ENCODE data around the gene RASSF7. TPM values are rescaled to one million over a fixed set of nuclear protein-coding genes. Genes with fewer than 3 reads are reported as not detected.

RASSF7 gene
- polyA plus RNA-seq, 4 donors: 49.1 to 174 (median 120) TPM

DNA sequence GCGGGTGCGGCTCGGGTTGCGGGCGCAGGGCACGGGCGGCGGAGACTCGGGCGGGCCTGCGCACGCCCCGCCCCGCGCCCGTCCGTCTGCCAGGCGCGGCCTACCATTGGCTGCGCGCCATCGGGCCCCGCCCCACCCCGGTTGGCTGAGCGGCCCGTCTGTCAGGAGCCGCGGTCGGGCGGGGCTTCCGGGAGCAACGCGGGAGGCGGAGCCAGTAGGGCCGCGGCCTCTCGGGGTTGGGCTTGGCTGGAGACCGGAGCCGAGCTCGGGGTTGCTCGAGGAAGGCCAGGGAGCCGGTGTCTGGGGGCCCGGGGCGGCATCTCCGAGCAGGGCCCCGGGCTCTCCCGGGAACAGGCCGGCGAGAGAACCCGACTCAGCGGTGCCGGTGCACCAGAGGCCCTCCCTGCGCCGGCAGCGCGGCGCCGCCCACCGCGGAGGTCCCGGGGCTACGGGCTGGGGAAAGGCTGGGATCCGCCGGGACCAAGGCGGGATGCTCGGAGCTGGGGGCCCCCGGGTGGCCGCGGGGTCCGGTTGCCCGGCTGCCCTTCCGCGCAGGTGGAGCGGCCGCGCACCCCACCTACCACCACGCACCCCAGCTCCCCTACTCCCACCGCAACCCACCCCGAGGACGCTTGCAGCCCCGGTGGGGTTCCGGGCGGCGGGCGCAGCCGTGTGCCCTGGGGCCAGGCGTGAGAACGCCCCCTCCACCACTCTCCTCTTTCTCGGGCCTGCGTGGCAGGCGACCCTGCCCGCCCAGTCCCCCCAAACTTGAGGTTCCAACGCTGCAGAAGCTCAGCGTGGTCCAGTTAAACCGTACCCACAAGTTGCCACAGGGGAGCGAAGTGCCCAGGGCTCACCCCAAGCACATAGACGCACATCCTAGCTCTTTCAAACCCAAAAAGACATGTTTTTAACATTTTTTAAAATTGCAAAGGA is 25.0 kb upstream of the RASSF7 start, which contains the start of gene HRAS:
HRAS (minus strand) TSS at position 58 of the 936 bp plus-strand sequence.
- WGBS, 3 donors: 1 to 2% (median 1%) methylated on average over 57 to 97 of the region's 97 CpGs
- FAIRE-seq (no peak), DNase-seq (peak; percentile 95 to 98)
- H3K27me3 ChIP-seq (ENCODE audit: control insufficient read depth in 3 of 3, insufficient read depth in 3 of 3, low read length in 3 of 3): peaks cover 0 to 18% (median 0%) of the 10 kb centered on the region in 3 donors
- H3K36me3 ChIP-seq (ENCODE audit: control insufficient read depth in 3 of 3, insufficient read depth in 2 of 3, low read depth in 1 of 3, low read length in 3 of 3): peaks cover 3 to 42% (median 10%) of the 10 kb centered on the region in 3 donors
- H3K4me3 ChIP-seq (ENCODE audit: low read depth in 1 of 3, low read length in 3 of 3): peak within 1 kb of the TSS; percentile 73 to 88 (median 80)
- H3K4me1 ChIP-seq (ENCODE audit: control insufficient read depth in 3 of 3, insufficient read depth in 2 of 3, low read depth in 1 of 3, low read length in 2 of 3): peaks cover 0 to 26% (median 4%) of the 10 kb centered on the region in 3 donors
- no peaks in the 10 kb centered on the region for H3K9me3 ChIP-seq (ENCODE audit: control insufficient read depth in 2 of 2, insufficient read depth in 1 of 2, low read depth in 1 of 2, low read length in 1 of 2)
- peak within 1 kb of the TSS; percentile 58 to 84 (median 63) for H3K27ac ChIP-seq (ENCODE audit: low read depth in 1 of 3, low read length in 2 of 3)

DNA sequence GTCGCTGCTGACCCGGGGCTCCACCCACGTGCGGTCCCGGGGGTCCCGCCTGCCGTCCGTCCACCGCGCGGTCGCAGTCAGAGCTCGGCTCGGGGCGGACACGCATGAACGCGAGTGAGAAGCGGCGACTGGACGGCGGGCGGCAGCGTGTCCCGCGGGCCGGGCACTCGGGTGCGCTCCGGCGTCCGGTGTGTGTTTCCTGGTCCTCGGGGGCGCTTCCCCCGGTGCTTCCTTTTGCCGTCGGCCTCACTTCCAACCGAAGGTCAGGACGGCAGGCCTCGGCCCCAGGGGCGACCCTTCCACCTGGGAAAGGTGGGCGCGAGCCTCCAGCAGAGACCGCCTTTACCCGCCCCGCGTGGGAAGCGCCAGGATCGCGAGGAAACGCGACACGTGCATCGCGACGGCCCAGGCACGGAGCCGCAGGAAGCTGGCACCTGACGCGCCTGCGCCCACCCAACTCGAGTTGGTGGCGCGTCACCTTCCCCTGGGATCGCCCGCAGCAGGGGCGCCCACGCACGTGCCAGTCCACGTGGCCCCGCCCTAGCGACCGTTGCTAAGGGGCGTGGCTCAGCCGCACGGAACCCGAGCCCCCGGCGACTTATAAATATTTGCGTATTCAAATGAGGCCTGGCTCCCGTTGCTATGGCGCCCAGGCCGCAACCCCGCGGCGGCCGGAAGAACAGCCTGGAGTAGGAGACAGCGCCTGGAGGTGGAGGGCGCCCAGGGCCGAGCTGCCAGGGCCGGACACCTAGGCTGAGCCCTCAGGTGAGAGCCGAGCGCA is 23.7 kb upstream of the RASSF7 start, which contains the start of gene LRRC56:
LRRC56 (plus strand) TSS at position 687 of the 781 bp plus-strand sequence. CDS start 3,158 bp downstream, outside the sequence.
- peak within 1 kb of the TSS; percentile 19 to 45 (median 37) for H3K4me3 ChIP-seq (ENCODE audit: low read depth in 1 of 3, low read length in 3 of 3)
- no peaks in the 10 kb centered on the region for H3K9me3 ChIP-seq (ENCODE audit: control insufficient read depth in 2 of 2, insufficient read depth in 1 of 2, low read depth in 1 of 2, low read length in 1 of 2)
- DNase-seq (peak; percentile 84 to 92), FAIRE-seq (no peak)
- H3K27me3 ChIP-seq (ENCODE audit: control insufficient read depth in 3 of 3, insufficient read depth in 3 of 3, low read length in 3 of 3): peaks cover 0 to 18% (median 0%) of the 10 kb centered on the region in 3 donors
- 2 to 3% (median 2%) methylated on average over 75 to 93 of the region's 93 CpGs for WGBS, 3 donors
- peaks cover 0 to 26% (median 4%) of the 10 kb centered on the region in 3 donors for H3K4me1 ChIP-seq (ENCODE audit: control insufficient read depth in 3 of 3, insufficient read depth in 2 of 3, low read depth in 1 of 3, low read length in 2 of 3)
- peaks cover 3 to 30% (median 7%) of the 10 kb centered on the region in 3 donors for H3K36me3 ChIP-seq (ENCODE audit: control insufficient read depth in 3 of 3, insufficient read depth in 2 of 3, low read depth in 1 of 3, low read length in 3 of 3)
- peak within 1 kb of the TSS in 2 of 3 donors; percentile 9 to 84 for H3K27ac ChIP-seq (ENCODE audit: low read depth in 1 of 3, low read length in 2 of 3)

DNA sequence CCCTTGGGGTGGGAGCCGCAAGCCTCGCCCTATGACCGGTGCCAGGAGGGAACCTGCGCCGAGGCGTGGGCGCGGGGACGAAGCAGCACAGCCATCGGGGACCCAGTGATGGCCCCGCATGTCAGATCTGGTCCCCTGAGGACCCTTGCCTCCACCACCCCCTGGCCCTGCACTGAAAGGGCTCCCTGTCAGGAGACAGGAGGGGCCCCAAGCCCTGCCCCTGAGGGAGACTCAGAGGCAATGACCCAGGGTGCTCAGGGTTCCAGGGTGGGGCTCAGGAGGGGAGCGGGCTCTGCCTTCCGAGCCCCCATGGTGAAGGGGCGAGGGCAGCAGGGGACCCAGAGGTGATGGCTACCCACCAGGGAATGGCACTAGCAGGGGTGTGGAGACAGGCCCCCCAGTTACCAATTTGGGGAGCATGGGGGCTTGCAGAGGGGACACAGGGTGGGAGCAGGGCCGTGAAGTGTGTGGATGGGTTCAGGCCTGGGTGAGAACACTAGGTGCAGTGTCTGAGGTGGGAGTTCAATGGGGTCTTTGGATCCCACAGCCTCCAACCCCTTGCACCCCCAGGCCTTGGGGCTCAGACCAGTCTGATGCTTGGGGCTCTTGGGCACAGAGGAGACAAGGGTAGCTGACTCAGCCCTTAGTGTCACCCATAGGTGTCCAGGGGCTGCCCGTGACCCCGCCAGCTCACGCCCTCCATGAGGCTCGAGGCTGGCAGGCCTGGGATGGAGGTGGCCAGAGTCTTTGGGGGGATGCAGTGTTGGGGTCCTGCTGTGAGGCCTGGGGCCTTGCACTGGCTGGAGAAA is 22.9 kb upstream of the RASSF7 start:
- 37 to 41% (median 39%) methylated on average over 14 to 19 of the region's 19 CpGs for WGBS, 3 donors
- peaks cover 0 to 22% (median 3%) of the 10 kb centered on the region in 3 donors for H3K36me3 ChIP-seq (ENCODE audit: control insufficient read depth in 3 of 3, insufficient read depth in 2 of 3, low read depth in 1 of 3, low read length in 3 of 3)
- peaks cover 0 to 18% (median 0%) of the 10 kb centered on the region in 3 donors for H3K27me3 ChIP-seq (ENCODE audit: control insufficient read depth in 3 of 3, insufficient read depth in 3 of 3, low read length in 3 of 3)
- peak overlapping the region; percentile 19 to 45 (median 37) for H3K4me3 ChIP-seq (ENCODE audit: low read depth in 1 of 3, low read length in 3 of 3)
- H3K4me1 ChIP-seq (ENCODE audit: control insufficient read depth in 3 of 3, insufficient read depth in 2 of 3, low read depth in 1 of 3, low read length in 2 of 3): peaks cover 0 to 26% (median 4%) of the 10 kb centered on the region in 3 donors
- no peaks in the 10 kb centered on the region for H3K9me3 ChIP-seq (ENCODE audit: control insufficient read depth in 2 of 2, insufficient read depth in 1 of 2, low read depth in 1 of 2, low read length in 1 of 2)
- DNase-seq: no peak
- no peak overlapping the region for H3K27ac ChIP-seq (ENCODE audit: low read depth in 1 of 3, low read length in 2 of 3)
- no peak for FAIRE-seq

DNA sequence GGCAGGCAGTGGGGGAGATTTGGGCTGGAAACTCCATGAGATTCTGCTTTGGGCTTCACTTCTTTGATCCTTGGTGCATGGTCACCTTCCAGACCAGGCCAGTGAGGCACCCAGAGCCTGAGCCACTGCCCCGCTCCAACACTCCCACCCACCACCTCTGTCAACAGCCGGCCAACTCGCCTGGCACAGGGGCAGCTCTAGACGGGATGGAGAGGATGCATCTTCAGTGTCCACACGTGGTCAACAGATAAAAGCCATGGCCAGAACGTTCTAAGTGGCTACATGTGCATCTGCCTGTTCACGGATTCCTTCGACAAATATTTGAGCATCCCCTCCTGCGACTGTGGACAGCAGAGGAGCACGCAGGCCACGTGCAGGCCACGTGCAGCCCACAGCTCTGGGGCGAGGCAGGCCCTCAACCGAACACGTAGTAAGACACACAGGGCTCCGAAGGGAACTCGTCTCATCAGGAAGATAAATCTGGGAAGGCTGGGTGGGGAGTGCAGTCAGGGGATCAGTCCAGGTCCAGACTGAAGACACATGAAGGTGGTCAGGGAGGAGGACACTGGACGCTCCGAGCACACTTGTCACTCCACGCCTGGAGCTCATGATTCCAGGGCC is 22.2 kb upstream of the RASSF7 start:
- DNase-seq (no peak), FAIRE-seq (no peak)
- Histone ChIP-seq H3K4me3 (ENCODE audit: low read depth in 1 of 3, low read length in 3 of 3) (no peak overlapping the region), H3K9me3 (ENCODE audit: control insufficient read depth in 2 of 2, insufficient read depth in 1 of 2, low read depth in 1 of 2, low read length in 1 of 2) (no peaks in the 10 kb centered on the region), H3K36me3 (ENCODE audit: control insufficient read depth in 3 of 3, insufficient read depth in 2 of 3, low read depth in 1 of 3, low read length in 3 of 3) (peaks cover 0 to 14% (median under 1%) of the 10 kb centered on the region in 3 donors), H3K4me1 (ENCODE audit: control insufficient read depth in 3 of 3, insufficient read depth in 2 of 3, low read depth in 1 of 3, low read length in 2 of 3) (peaks cover 0 to 26% (median 4%) of the 10 kb centered on the region in 3 donors), H3K27me3 (ENCODE audit: control insufficient read depth in 3 of 3, insufficient read depth in 3 of 3, low read length in 3 of 3) (peaks cover 0 to 18% (median 0%) of the 10 kb centered on the region in 3 donors), H3K27ac (ENCODE audit: low read depth in 1 of 3, low read length in 2 of 3) (no peak overlapping the region)
- WGBS, 3 donors: 90 to 93% (median 92%) methylated on average over 20 of the region's 20 CpGs

DNA sequence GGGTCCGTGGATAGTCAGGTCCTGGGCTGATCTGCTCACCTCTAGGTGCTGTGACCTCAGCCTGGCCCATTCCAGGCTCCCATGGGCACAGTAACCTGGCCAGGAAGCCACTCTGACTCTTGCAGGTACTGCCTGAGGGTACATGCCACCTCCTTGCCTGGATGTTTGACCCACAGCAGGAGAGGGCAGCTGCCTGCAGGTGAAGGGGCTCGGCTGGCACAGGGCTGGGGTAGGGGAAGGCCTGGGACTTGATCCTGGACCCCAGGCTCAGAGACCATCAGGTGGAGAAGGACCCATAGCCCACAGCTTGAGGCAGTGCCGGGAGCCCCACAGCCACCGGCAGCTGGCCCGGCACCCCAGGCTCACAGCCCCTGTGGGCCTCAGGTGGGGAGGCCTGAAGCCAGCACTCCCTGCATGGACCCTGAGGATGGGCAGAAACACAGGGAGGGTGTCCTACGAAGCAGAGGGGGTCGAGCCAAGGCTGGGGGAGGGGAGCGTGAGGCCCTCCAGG is 20.7 kb upstream of the RASSF7 start:
- Histone ChIP-seq H3K9me3 (ENCODE audit: control insufficient read depth in 2 of 2, insufficient read depth in 1 of 2, low read depth in 1 of 2, low read length in 1 of 2) (no peaks in the 10 kb centered on the region), H3K36me3 (ENCODE audit: control insufficient read depth in 3 of 3, insufficient read depth in 2 of 3, low read depth in 1 of 3, low read length in 3 of 3) (peaks cover 0 to 5% (median 0%) of the 10 kb centered on the region in 3 donors), H3K4me3 (ENCODE audit: low read depth in 1 of 3, low read length in 3 of 3) (no peak overlapping the region), H3K4me1 (ENCODE audit: control insufficient read depth in 3 of 3, insufficient read depth in 2 of 3, low read depth in 1 of 3, low read length in 2 of 3) (peaks cover 4 to 22% (median 4%) of the 10 kb centered on the region in 3 donors), H3K27me3 (ENCODE audit: control insufficient read depth in 3 of 3, insufficient read depth in 3 of 3, low read length in 3 of 3) (peaks cover 0 to 18% (median 0%) of the 10 kb centered on the region in 3 donors), H3K27ac (ENCODE audit: low read depth in 1 of 3, low read length in 2 of 3) (no peak overlapping the region)
- WGBS, 3 donors: 92 to 96% (median 94%) methylated on average over 8 of the region's 8 CpGs
- DNase-seq (no peak), FAIRE-seq (no peak)

DNA sequence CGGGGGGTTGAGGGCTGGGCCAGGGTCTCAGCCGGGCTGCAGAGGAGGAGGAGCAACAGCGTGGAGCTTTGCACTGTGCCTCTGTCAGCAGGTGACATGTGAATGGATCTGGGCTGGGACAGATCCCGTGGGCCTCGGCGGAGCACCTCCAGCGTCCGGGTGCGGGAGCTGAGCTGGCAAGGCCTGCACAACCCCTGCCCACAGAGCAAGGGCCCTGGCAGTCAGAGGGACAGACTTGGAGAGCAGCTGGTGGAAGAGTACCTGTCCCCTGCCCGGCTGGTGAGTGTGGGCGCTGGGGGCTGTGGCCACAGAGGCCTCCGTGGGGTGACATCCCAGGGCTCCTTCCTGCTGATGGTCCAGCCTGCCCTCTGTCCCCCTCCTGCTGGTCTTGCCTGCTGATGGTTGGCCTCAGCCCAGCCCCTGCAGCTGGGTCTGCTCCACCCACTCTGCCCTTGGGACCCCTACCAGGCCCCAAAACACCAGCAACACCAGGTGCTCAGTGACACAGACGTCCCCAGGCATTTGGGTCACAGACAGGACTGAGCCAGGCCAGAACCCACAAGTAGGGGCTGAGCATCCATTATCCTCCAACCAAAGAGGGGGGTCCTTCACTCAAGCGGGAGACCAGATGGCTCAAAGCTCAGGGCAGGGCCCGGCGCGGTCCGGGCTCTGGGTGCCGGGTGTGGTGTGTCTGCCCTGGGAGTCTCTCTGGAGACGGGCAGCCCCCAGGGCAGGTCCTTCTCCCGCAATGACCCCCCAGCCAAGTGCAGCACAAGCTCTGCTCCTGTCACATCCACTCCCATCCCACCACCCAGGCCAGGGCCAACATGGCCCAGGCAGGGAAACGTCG is 20.0 kb upstream of the RASSF7 start:
- FAIRE-seq (no peak), DNase-seq (no peak)
- Histone ChIP-seq H3K4me1 (ENCODE audit: control insufficient read depth in 3 of 3, insufficient read depth in 2 of 3, low read depth in 1 of 3, low read length in 2 of 3) (peaks cover 4 to 22% (median 4%) of the 10 kb centered on the region in 3 donors), H3K27me3 (ENCODE audit: control insufficient read depth in 3 of 3, insufficient read depth in 3 of 3, low read length in 3 of 3) (peaks cover 0 to 18% (median 0%) of the 10 kb centered on the region in 3 donors), H3K27ac (ENCODE audit: low read depth in 1 of 3, low read length in 2 of 3) (no peak overlapping the region), H3K36me3 (ENCODE audit: control insufficient read depth in 3 of 3, insufficient read depth in 2 of 3, low read depth in 1 of 3, low read length in 3 of 3) (peaks cover 0 to 5% (median 0%) of the 10 kb centered on the region in 3 donors), H3K9me3 (ENCODE audit: control insufficient read depth in 2 of 2, insufficient read depth in 1 of 2, low read depth in 1 of 2, low read length in 1 of 2) (no peaks in the 10 kb centered on the region), H3K4me3 (ENCODE audit: low read depth in 1 of 3, low read length in 3 of 3) (no peak overlapping the region)
- 90 to 92% (median 91%) methylated on average over 20 to 23 of the region's 23 CpGs for WGBS, 3 donors

Data from small intestine (tissue), 7 donors.